Common myeloid progenitor, CD34-positive (primary cell): ENCODE data around the gene EPHA6.
"Not testable (repeated sequence)": the region's sequence is repeated elsewhere in the genome, so short reads cannot be mapped to it uniquely, and the experiment has no call there.

ENCODE experiments used
- CTCF ChIA-PET: fragments of 350-600 bp; sonication (Branson Sonifier 250); formaldehyde crosslinking; loops from one replicate; lab custom pipeline; 2021; ENCODE audit warnings: antibody characterized with exemption; lab: Charles Lee
- POLR2A ChIA-PET: fragments of 350-600 bp; sonication (Branson Sonifier 250); formaldehyde crosslinking; loops from one replicate; lab custom pipeline; 2021; ENCODE audit warnings: antibody characterized with exemption; lab: Charles Lee
- DNase-seq, 3 donors: peaks; one replicate each; pipeline versions ENCODE4 v3.0.0 to v3.0.0-alpha.2; 2013
- H3K27ac ChIP-seq, 2 experiments: 1 replicate in 1 of 2; 2 replicates in 1 of 2; pipeline ENCODE4 v1.7.0; 2013; ENCODE audit warnings: inconsistent platforms in 2 of 2, low read length in 2 of 2, mild to moderate bottlenecking in 2 of 2, low read depth in 1 of 2, moderate library complexity in 1 of 2; ENCODE audit not compliant: severe bottlenecking in 2 of 2, insufficient read depth in 1 of 2, poor library complexity in 1 of 2
- H3K27me3 ChIP-seq, 5 experiments: replicated peaks in 2 of 5; 1 replicate in 3 of 5; 2 replicates in 2 of 5; pipeline versions ENCODE4 v1.6.1 to v1.7.0; 2013; ENCODE audit warnings: low read length in 4 of 5, mild to moderate bottlenecking in 2 of 5, moderate library complexity in 2 of 5, inconsistent platforms in 1 of 5; ENCODE audit not compliant: insufficient read depth in 5 of 5, control insufficient read depth in 4 of 5
- H3K36me3 ChIP-seq, 4 experiments: 1 replicate in 2 of 4; 2 replicates in 2 of 4; pipeline versions ENCODE4 v1.6.1 to v1.7.0; 2013; ENCODE audit warnings: low read length in 3 of 4, control low read depth in 1 of 4, mild to moderate bottlenecking in 1 of 4; ENCODE audit not compliant: control insufficient read depth in 4 of 4, insufficient read depth in 4 of 4
- H3K4me1 ChIP-seq, 4 experiments: 1 replicate in 3 of 4; 2 replicates in 1 of 4; pipeline versions ENCODE4 v1.6.1 to v1.7.1; 2013; ENCODE audit warnings: low read length in 3 of 4, mild to moderate bottlenecking in 3 of 4, control low read depth in 1 of 4, inconsistent platforms in 1 of 4, moderate library complexity in 1 of 4; ENCODE audit not compliant: control insufficient read depth in 4 of 4, insufficient read depth in 4 of 4; ENCODE audit errors: control extremely low read depth in 1 of 4
- H3K4me3 ChIP-seq, 7 experiments: 1 replicate in 4 of 7; 2 replicates in 3 of 7; pipeline versions ENCODE4 v1.5.1 to v1.7.0; 2013; ENCODE audit warnings: mild to moderate bottlenecking in 7 of 7, low read length in 6 of 7, moderate library complexity in 6 of 7, inconsistent platforms in 2 of 7, low read depth in 2 of 7, control low read depth in 1 of 7; ENCODE audit not compliant: insufficient read depth in 4 of 7, control insufficient read depth in 1 of 7; ENCODE audit errors: extremely low read depth in 1 of 7
- H3K9me3 ChIP-seq, 5 experiments: 1 replicate in 4 of 5; 2 replicates in 1 of 5; pipeline versions ENCODE4 v1.6.1 to v1.7.1; 2013; ENCODE audit warnings: low read length in 4 of 5, mild to moderate bottlenecking in 2 of 5, inconsistent platforms in 1 of 5, low read depth in 1 of 5, moderate library complexity in 1 of 5; ENCODE audit not compliant: control insufficient read depth in 4 of 5, insufficient read depth in 2 of 5; ENCODE audit errors: control extremely low read depth in 1 of 5
- WGBS: methylation state at CpG from one replicate; pipeline ENCODE4 v1.1.5; 2013; ENCODE audit not compliant: insufficient coverage; 5-methylcytosine and 5-hydroxymethylcytosine counted together

Gene EPHA6

GRCh38 chr3:97613139-97613538, 798.7 kb downstream of the EPHA6 start:
- no peaks in the 10 kb centered on the region for H3K36me3 ChIP-seq
- ChIA-PET CTCF (no interaction called here), POLR2A (no interaction called here)
- H3K9me3 ChIP-seq, result peaks cover 0 to 3% (median 0%) of the 10 kb centered on the region in 5 experiments
- WGBS, result no CpG with 5 or more reads among the region's 2 CpGs
- H3K4me3 ChIP-seq, result no peak overlapping the region
- no peaks in the 10 kb centered on the region for H3K27me3 ChIP-seq
- H3K4me1 ChIP-seq, result peaks cover 0 to 3% (median 0%) of the 10 kb centered on the region in 4 experiments
- DNase-seq, result no peak
- H3K27ac ChIP-seq, result no peak overlapping the region

DNA sequence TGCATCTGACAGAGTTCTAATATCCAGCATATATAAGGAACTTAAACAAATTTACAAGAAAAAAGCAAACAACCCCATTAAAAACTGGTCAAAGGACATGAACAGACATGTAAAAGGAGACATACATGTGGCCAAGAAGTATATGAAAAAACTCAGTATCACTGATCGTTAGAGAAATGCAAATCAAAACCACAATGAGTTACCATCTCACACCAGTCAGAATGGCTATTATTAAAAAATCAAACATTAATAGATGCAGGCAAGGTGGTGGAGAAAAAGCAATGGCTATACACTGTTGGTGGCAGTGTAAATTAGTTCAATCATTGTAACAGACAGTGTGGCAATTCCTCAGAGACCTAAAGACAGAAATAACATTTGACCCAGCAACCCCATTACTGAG, 806.1 kb downstream of the EPHA6 start:
- POLR2A ChIA-PET, CTCF ChIA-PET, DNase-seq, H3K27ac ChIP-seq, H3K27me3 ChIP-seq, H3K9me3 ChIP-seq, H3K4me3 ChIP-seq, H3K4me1 ChIP-seq, H3K36me3 ChIP-seq: not testable (repeated sequence)
- WGBS, result no CpG with 5 or more reads among the region's 1 CpG

DNA sequence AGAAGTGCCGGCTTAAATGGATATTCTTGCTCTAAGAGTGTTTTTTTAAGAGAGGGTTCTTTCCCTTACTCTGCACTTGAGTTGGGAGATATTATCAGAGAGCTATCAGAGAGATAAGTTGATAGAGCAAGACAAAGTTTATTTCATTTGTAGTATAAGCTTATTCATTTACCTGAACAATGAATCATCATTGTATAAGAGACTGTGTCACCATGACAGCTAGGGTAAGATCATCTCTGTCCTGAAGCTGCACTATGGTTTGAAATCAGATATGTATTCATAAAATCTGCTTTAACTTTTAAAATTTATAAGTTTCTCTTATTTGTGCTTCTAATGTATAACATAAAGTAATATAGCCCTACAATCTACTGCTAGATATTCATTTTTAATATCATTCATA, 822.1 kb downstream of the EPHA6 start:
- Histone ChIP-seq H3K9me3 (no peaks in the 10 kb centered on the region), H3K4me3 (no peak overlapping the region), H3K36me3 (no peaks in the 10 kb centered on the region), H3K4me1 (peaks cover 0 to 2% (median 0%) of the 10 kb centered on the region in 4 experiments), H3K27ac (no peak overlapping the region), H3K27me3 (peaks cover 0 to 1% (median 0%) of the 10 kb centered on the region in 5 experiments)
- ChIA-PET POLR2A (no interaction called here), CTCF (no interaction called here)
- WGBS, result no CpG with 5 or more reads among the region's 1 CpG
- DNase-seq, result no peak

DNA sequence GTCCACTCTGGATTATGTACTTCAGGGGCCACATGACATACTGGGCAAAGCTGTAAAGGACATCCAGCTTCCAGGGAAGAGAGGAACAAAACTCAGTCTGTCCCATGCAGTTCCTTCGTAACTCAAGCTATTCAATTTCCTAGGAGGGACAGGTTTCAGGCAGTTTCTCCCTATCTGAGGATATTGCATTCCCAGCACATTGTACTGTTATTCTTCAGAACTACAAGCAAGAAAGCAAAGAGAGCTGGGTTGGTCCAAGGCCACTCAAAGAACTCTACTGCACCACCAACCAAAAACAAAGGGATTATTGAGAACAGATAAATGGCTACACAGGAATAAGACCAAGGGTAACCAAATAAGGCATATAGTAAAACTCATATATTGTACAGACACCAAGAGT, 832.5 kb downstream of the EPHA6 start:
- no peaks in the 10 kb centered on the region for H3K36me3 ChIP-seq
- POLR2A ChIA-PET, result no interaction called here
- CTCF ChIA-PET, result interaction anchor here (0.9 kb wide), 1 partner anchor 9 kb away, joined by 3 read pairs; no protein-coding TSS in a partner anchor
- no peak for DNase-seq
- H3K4me1 ChIP-seq, result no peaks in the 10 kb centered on the region
- no peaks in the 10 kb centered on the region for H3K27me3 ChIP-seq
- H3K4me3 ChIP-seq, result no peak overlapping the region
- WGBS, result 100% methylated on average over 1 of the region's 1 CpG
- H3K27ac ChIP-seq, result no peak overlapping the region
- no peaks in the 10 kb centered on the region for H3K9me3 ChIP-seq

GRCh38 chr3:97647441-97647982, 833.1 kb downstream of the EPHA6 start:
- H3K27ac ChIP-seq, result no peak overlapping the region
- H3K4me1 ChIP-seq, result no peaks in the 10 kb centered on the region
- no peaks in the 10 kb centered on the region for H3K9me3 ChIP-seq
- no peak for DNase-seq
- ChIA-PET POLR2A (no interaction called here), CTCF (interaction anchor here (0.9 kb wide), 1 partner anchor 9 kb away, joined by 3 read pairs; no protein-coding TSS in a partner anchor)
- no peaks in the 10 kb centered on the region for H3K36me3 ChIP-seq
- H3K4me3 ChIP-seq, result no peak overlapping the region
- H3K27me3 ChIP-seq, result no peaks in the 10 kb centered on the region
- WGBS, result no CpG with 5 or more reads among the region's 1 CpG

DNA sequence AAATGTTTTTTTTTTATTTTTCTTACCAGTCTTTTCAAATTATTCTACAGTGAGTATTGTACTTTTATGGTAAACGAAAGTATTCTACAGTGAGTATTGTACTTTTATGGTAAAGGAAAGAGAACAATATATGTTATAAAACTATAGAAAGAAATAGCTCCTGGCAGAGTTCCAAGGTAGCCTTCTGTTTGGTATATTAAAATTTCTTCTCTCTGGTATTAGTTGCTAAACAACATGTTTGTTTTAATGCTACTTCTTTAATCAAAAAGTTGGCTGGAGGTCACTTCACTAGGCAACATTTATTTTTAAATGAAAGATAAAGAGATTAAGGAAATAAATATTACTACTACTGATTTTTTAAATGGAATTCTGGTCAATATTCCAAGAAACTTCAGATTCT, 841.6 kb downstream of the EPHA6 start:
- Histone ChIP-seq H3K36me3 (no peaks in the 10 kb centered on the region), H3K27me3 (no peaks in the 10 kb centered on the region), H3K27ac (no peak overlapping the region), H3K4me1 (no peaks in the 10 kb centered on the region), H3K4me3 (no peak overlapping the region), H3K9me3 (no peaks in the 10 kb centered on the region)
- POLR2A ChIA-PET, result no interaction called here
- CTCF ChIA-PET, result interaction anchor here (0.9 kb wide), 1 partner anchor 9 kb away, joined by 3 read pairs; no protein-coding TSS in a partner anchor
- no CpG with 5 or more reads among the region's 1 CpG for WGBS
- no peak for DNase-seq

DNA sequence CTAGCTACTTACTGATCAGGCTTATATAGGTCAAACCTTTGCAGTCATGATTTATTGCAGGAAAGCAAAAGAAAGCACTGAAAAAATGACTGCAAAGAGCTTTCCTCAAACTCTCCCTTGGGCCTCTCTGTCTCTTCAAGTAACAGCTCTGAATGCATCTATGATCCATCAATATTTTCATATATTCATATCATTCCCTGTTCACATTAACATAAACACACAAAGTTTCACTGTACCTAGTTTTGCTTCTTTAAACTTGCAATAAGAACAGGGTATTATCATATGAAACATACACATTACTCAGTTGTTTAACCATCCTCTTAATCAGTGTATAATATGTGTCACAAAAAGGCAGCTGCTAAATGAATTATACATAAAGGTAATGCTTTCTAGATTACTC, 842.2 kb downstream of the EPHA6 start:
- ChIA-PET CTCF (interaction anchor here (0.9 to 1.1 kb wide), 2 partner anchors 10 to 364 kb away, joined by 3 read pairs; no protein-coding TSS in a partner anchor), POLR2A (no interaction called here)
- no peak overlapping the region for H3K4me3 ChIP-seq

More for the DNA sequence above, 842.2 kb downstream of the EPHA6 start:
- Histone ChIP-seq H3K9me3 (no peaks in the 10 kb centered on the region), H3K27me3 (no peaks in the 10 kb centered on the region), H3K27ac (no peak overlapping the region), H3K36me3 (no peaks in the 10 kb centered on the region), H3K4me1 (no peaks in the 10 kb centered on the region)
- no peak for DNase-seq
